A549 (cell line): Measurements from ENCODE around the gene NSMCE4A. TPM values are rescaled to one million over a fixed set of nuclear protein-coding genes. Genes with fewer than 3 reads are reported as not detected.
"Not testable (repeated sequence)": the region's sequence is repeated elsewhere in the genome, so short reads cannot be mapped to it uniquely, and the experiment has no call there.

Experiments used
- ATAC-seq, 2 experiments: fragments of 200-7000 bp in 1 of 2; fragments of >200 bp in 1 of 2; cut with Nextera tagmentation in 1 of 2; cut with Tn5 transposase in 1 of 2; 3 replicates each; pipeline versions ENCODE4 v1.8.0 to v1.9.1; 2018 to 2020; ENCODE audit warnings: mild to moderate bottlenecking in 1 of 2, moderate library complexity in 1 of 2
- CTCF ChIA-PET: fragments of 300-600 bp; sonication (Branson Sonifier 250); formaldehyde crosslinking; extraction: SDS; loops from one replicate; lab custom pipeline; 2021; ENCODE audit warnings: antibody characterized with exemption, inconsistent platforms; lab: Yijun Ruan, JAX
- POLR2A ChIA-PET: fragments of 350-600 bp; formaldehyde crosslinking; extraction: SDS; loops from one replicate; lab custom pipeline; 2021; ENCODE audit warnings: antibody characterized with exemption, inconsistent platforms; lab: Yijun Ruan, JAX
- DNase-seq, 2 experiments: peaks; one replicate each; pipeline versions ENCODE4 v3.0.0 to v3.0.0-alpha.2; 2011 to 2016; ENCODE audit warnings: low read depth in 1 of 2, low spot score in 1 of 2
- FAIRE-seq: peaks from 2 replicates; lab custom pipeline; 2011; peaks lifted over from hg19 to GRCh38; lab: Jason Lieb, UNC
- H3K27ac ChIP-seq, 2 experiments: fragments of >200 bp; sonication (Bioruptor Twin); formaldehyde crosslinking; 3 replicates each; pipeline ENCODE4 v1.5.1; 2016 to 2017
- H3K4me1 ChIP-seq: fragments of >200 bp; sonication (Bioruptor Twin); formaldehyde crosslinking; 3 replicates; pipeline ENCODE4 v1.6.1; 2016
- H3K4me2 ChIP-seq: fragments of >200 bp; sonication (Bioruptor Twin); formaldehyde crosslinking; 3 replicates; pipeline ENCODE4 v1.6.1; 2016
- H3K4me3 ChIP-seq: fragments of >200 bp; sonication (Bioruptor Twin); formaldehyde crosslinking; 3 replicates; pipeline ENCODE4 v1.5.1; 2016
- H3K9me3 ChIP-seq: fragments of >200 bp; sonication (Bioruptor Twin); formaldehyde crosslinking; 3 replicates; pipeline ENCODE4 v1.6.1; 2016
- BHLHE40 ChIP-seq: IDR thresholded peaks from 2 replicates; pipeline ENCODE4 v1.6.1; 2012; ENCODE audit warnings: low read depth, low read length, inconsistent platforms
- CEBPB ChIP-seq, 2 experiments: fragments of >200 bp in 1 of 2; sonication (Bioruptor Twin) in 1 of 2; formaldehyde crosslinking in 1 of 2; IDR thresholded peaks; 2 replicates each; pipeline ENCODE4 v1.6.1; 2012 to 2016
- CHD2 ChIP-seq: fragments of 150-350 bp; IDR thresholded peaks from 2 replicates; pipeline ENCODE4 v1.6.1; 2014; ENCODE audit warnings: low read length; ENCODE audit not compliant: partially characterized antibody
- CHD4 ChIP-seq: fragments of 200-600 bp; sonication (generic); IDR thresholded peaks from 2 replicates; pipeline ENCODE4 v1.6.1; 2016; ENCODE audit warnings: antibody characterized with exemption, mild to moderate bottlenecking, borderline replicate concordance
- FOSL2 ChIP-seq, 2 experiments: fragments of 450-650 bp in 1 of 2; fragments of >200 bp in 1 of 2; sonication (Bioruptor Twin) in 1 of 2; formaldehyde crosslinking; IDR thresholded peaks; 2 replicates each; pipeline versions ENCODE4 v1.5.0 to v1.6.1; 2016 to 2020; ENCODE audit warnings: mild to moderate bottlenecking in 1 of 2, moderate library complexity in 1 of 2
- GATA3 ChIP-seq: IDR thresholded peaks from 2 replicates; pipeline ENCODE4 v1.6.1; 2012; ENCODE audit warnings: borderline replicate concordance
- HOXB5 ChIP-seq: fragments of 250-450 bp; sonication (Bioruptor Pico); IDR thresholded peaks from 2 replicates; pipeline ENCODE4 v1.5.0; 2020; ENCODE audit warnings: mild to moderate bottlenecking, moderate library complexity
- JUN ChIP-seq, 2 experiments: fragments of >200 bp; sonication (Bioruptor Twin); formaldehyde crosslinking; IDR thresholded peaks; 2 replicates in 1 of 2; 3 replicates in 1 of 2; pipeline ENCODE4 v1.6.1; 2016 to 2017
- KDM5A ChIP-seq: fragments of 200-600 bp; sonication (generic); IDR thresholded peaks from 2 replicates; pipeline ENCODE4 v1.6.1; 2016; ENCODE audit warnings: antibody characterized with exemption, mild to moderate bottlenecking
- MAFK ChIP-seq: fragments of 450-650 bp; IDR thresholded peaks from 2 replicates; pipeline ENCODE4 v1.6.1; 2014; ENCODE audit not compliant: partially characterized antibody
- MAX ChIP-seq: IDR thresholded peaks from 2 replicates; pipeline ENCODE4 v1.6.1; 2012
- MYC ChIP-seq: IDR thresholded peaks from 2 replicates; pipeline ENCODE4 v1.6.1; 2012; ENCODE audit warnings: mild to moderate bottlenecking, inconsistent platforms, low read length, improper control_type of control experiment, borderline replicate concordance
- NR3C1 ChIP-seq: fragments of >200 bp; sonication (Bioruptor Twin); formaldehyde crosslinking; IDR thresholded peaks from 3 replicates; pipeline ENCODE4 v1.6.1; 2017
- PBX3 ChIP-seq: IDR thresholded peaks from 2 replicates; pipeline ENCODE4 v1.6.1; 2012
- PHF8 ChIP-seq: fragments of 200-600 bp; sonication (generic); IDR thresholded peaks from 2 replicates; pipeline ENCODE4 v1.6.1; 2016; ENCODE audit warnings: low read depth, mild to moderate bottlenecking, antibody characterized with exemption, moderate library complexity, borderline replicate concordance
- RARB ChIP-seq: fragments of 250-450 bp; sonication (Bioruptor Pico); IDR thresholded peaks from 2 replicates; pipeline ENCODE4 v1.8.0; 2021; ENCODE audit warnings: mild to moderate bottlenecking, moderate library complexity
- RCOR1 ChIP-seq: fragments of 150-350 bp; IDR thresholded peaks from 2 replicates; pipeline ENCODE4 v1.6.1; 2014; ENCODE audit warnings: antibody characterized with exemption, low read length, low read depth
- SMC3 ChIP-seq: fragments of >200 bp; sonication (Bioruptor Twin); formaldehyde crosslinking; IDR thresholded peaks from 3 replicates; pipeline ENCODE4 v1.6.1; 2018; ENCODE audit warnings: inconsistent platforms
- TP53 ChIP-seq: fragments of 250-450 bp; sonication (Bioruptor Pico); IDR thresholded peaks from 2 replicates; pipeline ENCODE4 v1.5.0; 2021; ENCODE audit warnings: mild to moderate bottlenecking, moderate library complexity
- ZC3H11A ChIP-seq: fragments of 450-650 bp; IDR thresholded peaks from 2 replicates; pipeline ENCODE4 v1.6.1; 2014; ENCODE audit warnings: antibody characterized with exemption, mild to moderate bottlenecking
- WGBS: methylation state at CpG from one replicate; pipeline ENCODE4 v1.1.6; 2017; ENCODE audit errors: missing lambda C conversion rate; 5-methylcytosine and 5-hydroxymethylcytosine counted together
- polyA plus RNA-seq, 4 experiments: library from polyadenylated mRNA; depleted of rRNA in 3 of 4; stranded (reverse); fragments of >200 nt; fragmentation: RNase III in 1 of 4; extraction: RNeasy Plus Mini Kit Qiagen cat#74134 plus additional on column Dnase treatment in 1 of 4; gene quantifications; 2 replicates in 3 of 4; 3 replicates in 1 of 4; pipeline ENCODE4 v1.2.3, GENCODE V29; 2011 to 2017
- TF ChIP-seq, protein P1 (sequence below): fragments of 450-650 bp; IDR thresholded peaks from 2 replicates; pipeline ENCODE4 v1.6.1; 2014; ENCODE audit warnings: antibody characterized with exemption
- TF ChIP-seq, protein P2 (sequence below): fragments of >200 bp; sonication (Bioruptor Twin); formaldehyde crosslinking; IDR thresholded peaks from 3 replicates; pipeline ENCODE4 v1.6.1; 2016

The NSMCE4A gene
- polyA plus RNA-seq, 2 of the 4 experiments (the other 2 are of a cell fraction): 67.2 to 172 TPM

DNA sequence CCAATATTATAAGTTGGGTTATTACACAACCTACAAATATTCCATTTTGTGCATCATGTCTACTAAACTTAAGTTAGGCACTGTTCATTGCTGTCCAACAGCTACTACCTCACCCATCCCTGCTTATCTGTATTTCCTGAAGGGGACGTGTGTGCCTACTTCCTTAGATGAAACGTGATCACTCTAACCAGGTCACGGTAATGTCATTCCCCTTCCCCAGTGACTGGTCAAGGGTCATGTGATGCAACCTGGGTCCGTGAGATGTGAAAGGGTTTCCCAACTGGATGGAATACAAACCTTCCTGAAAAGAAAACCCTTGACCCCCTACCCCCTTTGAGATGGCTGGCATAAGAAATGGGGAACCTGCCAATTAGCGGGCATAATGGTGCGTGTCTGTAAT lies 1.6 kb upstream of the NSMCE4A start (continued):
- no peak for TF ChIP-seq PBX3
- no peak for TF ChIP-seq RCOR1
- no peak for TF ChIP-seq HOXB5
- TF ChIP-seq RARB (CRISPR knock-in tag): no peak

GRCh38 chr10:121975295-121976086 lies 474 bp upstream of the NSMCE4A start:
- TF ChIP-seq CHD2 (no peak), JUN (IDR thresholded peaks at IDR 0.05) (no peak), MYC (0 out of 2 replicates have a peak, but pooled peaks have one; percentile 56), RARB (CRISPR knock-in tag) (no peak), SMC3 (0 out of 3 replicates have a peak, but pooled peaks have one; percentile 4), MAX (no peak), TP53 (CRISPR knock-in tag) (no peak), GATA3 (no peak), CHD4 (no peak), ZC3H11A (no peak), FOSL2 (IDR thresholded peaks at IDR 0.05) (no peak), FOSL2 (CRISPR knock-in tag; IDR thresholded peaks at IDR 0.05) (no peak), HOXB5 (no peak), PHF8 (no peak)
- TF ChIP-seq, protein P1, sequence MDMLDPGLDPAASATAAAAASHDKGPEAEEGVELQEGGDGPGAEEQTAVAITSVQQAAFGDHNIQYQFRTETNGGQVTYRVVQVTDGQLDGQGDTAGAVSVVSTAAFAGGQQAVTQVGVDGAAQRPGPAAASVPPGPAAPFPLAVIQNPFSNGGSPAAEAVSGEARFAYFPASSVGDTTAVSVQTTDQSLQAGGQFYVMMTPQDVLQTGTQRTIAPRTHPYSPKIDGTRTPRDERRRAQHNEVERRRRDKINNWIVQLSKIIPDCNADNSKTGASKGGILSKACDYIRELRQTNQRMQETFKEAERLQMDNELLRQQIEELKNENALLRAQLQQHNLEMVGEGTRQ: no peak
- TF ChIP-seq, protein P2, sequence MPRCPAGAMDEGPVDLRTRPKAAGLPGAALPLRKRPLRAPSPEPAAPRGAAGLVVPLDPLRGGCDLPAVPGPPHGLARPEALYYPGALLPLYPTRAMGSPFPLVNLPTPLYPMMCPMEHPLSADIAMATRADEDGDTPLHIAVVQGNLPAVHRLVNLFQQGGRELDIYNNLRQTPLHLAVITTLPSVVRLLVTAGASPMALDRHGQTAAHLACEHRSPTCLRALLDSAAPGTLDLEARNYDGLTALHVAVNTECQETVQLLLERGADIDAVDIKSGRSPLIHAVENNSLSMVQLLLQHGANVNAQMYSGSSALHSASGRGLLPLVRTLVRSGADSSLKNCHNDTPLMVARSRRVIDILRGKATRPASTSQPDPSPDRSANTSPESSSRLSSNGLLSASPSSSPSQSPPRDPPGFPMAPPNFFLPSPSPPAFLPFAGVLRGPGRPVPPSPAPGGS: no peak
- TF ChIP-seq, all 56 proteins: peak for 2
- CTCF ChIA-PET: interaction anchor here (0.8 to 3.7 kb wide), 13 partner anchors 9 to 167 kb away, joined by 3 to 21 read pairs (median 4); no protein-coding TSS in a partner anchor
- H3K4me2 ChIP-seq: peak overlapping the region; percentile 89
- peak; percentile 43 to 59 for ATAC-seq
- peaks cover 14% of the 10 kb centered on the region; the same call in 2 of the 3 replicates for H3K4me1 ChIP-seq
- peak overlapping the region; percentile 81 for H3K4me3 ChIP-seq
- H3K9me3 ChIP-seq: peaks cover 10% of the 10 kb centered on the region; the same call in 1 of the 3 replicates
- H3K27ac ChIP-seq: peak overlapping the region; percentile 97 to 99
- no peak for FAIRE-seq
- POLR2A ChIA-PET: interaction anchor here (0.6 to 1.1 kb wide), 3 partner anchors 47 to 137 kb away, joined by 3 to 8 read pairs (median 4); partner anchors contain the start of gene ATE1
- WGBS: 57% methylated on average over 12 of the region's 21 CpGs
- DNase-seq: no peak

DNA sequence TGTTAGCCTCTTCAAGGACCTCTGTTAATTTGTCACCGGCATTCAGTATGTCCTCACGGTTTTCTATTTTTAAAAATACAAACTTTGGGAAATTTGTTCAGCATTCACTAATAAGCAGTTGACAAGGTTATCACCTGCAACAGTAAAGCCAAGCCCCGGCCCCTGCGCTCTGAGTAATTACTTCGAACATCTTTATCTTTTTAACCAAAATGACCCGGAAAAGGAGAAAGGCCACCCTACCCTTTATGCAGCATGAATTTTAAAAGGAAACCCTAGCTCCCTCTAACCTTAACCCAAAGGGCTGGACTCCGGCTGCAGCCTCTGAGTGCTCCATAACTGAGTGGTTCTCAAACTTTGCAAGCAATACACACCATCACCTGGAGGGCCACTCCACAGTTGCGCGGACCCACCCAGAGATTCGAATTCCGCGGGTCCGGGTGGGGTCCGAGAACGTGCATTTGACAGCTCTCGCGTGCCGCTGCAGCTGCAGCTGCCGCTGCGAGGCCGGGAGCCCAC lies 940 bp downstream of the NSMCE4A start:
- WGBS: under 1% methylated on average over 19 of the region's 21 CpGs
- peak overlapping the region; percentile 89 for H3K4me2 ChIP-seq
- peak; percentile 67 to 70 for ATAC-seq
- DNase-seq: no peak
- CTCF ChIA-PET: interaction anchor here (0.8 to 3.7 kb wide), 11 partner anchors 9 to 168 kb away, joined by 3 to 21 read pairs (median 7); no protein-coding TSS in a partner anchor
- FAIRE-seq: no peak
- H3K4me1 ChIP-seq: peaks cover 14% of the 10 kb centered on the region; the same call in 2 of the 3 replicates
- H3K4me3 ChIP-seq: peak overlapping the region; percentile 81
- H3K27ac ChIP-seq: peak overlapping the region; percentile 97 to 99
- TF ChIP-seq NR3C1 (no peak), FOSL2 (IDR thresholded peaks at IDR 0.05) (no peak), FOSL2 (CRISPR knock-in tag; IDR thresholded peaks at IDR 0.05) (no peak), CEBPB (IDR thresholded peaks at IDR 0.05) (no peak), BHLHE40 (peak; percentile 75), KDM5A (0 out of 2 replicates have a peak, but pooled peaks have one; percentile 13), GATA3 (0 out of 2 replicates have a peak, but pooled peaks have one; percentile 15), ZC3H11A (no peak), MAFK (no peak)
- H3K9me3 ChIP-seq: peaks cover 10% of the 10 kb centered on the region; the same call in 1 of the 3 replicates
- POLR2A ChIA-PET: interaction anchor here (0.9 to 1.2 kb wide), 2 partner anchors 26 to 46 kb away, joined by 3 to 4 read pairs; partner anchors contain the start of gene ATE1

DNA sequence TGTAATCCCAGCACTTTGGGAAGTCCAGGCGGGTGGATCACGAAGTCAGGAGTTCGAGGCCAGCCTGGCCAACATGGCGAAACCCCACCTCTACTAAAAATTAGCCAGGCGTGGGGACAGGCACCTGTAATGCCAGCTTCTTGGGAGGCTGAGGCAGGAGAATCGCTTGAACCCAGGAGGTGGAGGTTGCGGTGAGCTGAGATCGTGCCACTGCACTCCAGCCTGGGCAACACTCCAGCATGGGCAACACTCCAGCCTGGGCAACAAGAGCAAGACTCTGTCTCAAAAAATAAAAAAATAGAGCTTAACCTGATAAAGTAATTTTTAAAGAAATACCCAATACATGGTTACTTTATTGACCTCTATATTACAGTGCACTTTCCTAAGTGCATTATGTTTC lies 5.9 kb downstream of the NSMCE4A start:
- WGBS: 91% methylated on average over 8 of the region's 8 CpGs
- ATAC-seq, FAIRE-seq, DNase-seq, H3K4me2 ChIP-seq, H3K9me3 ChIP-seq, POLR2A ChIA-PET, H3K4me3 ChIP-seq, H3K27ac ChIP-seq: not testable (repeated sequence)
- CTCF ChIA-PET: interaction anchor here (0.7 to 1.8 kb wide), 2 partner anchors 9 to 143 kb away, joined by 3 to 12 read pairs; no protein-coding TSS in a partner anchor
- peaks cover 14% of the 10 kb centered on the region; the same call in 2 of the 3 replicates for H3K4me1 ChIP-seq
